COLO668 (cell line): ENCODE data around the gene ZNF709.
"Not testable (repeated sequence)": the region's sequence is repeated elsewhere in the genome, so short reads cannot be mapped to it uniquely, and the experiment has no call there.

ENCODE experiments used
- DNase-seq: peaks from one replicate; lab custom pipeline; 2025; ENCODE audit not compliant: unreplicated experiment; lab: John Stamatoyannopoulos, UW

Gene ZNF709

DNA sequence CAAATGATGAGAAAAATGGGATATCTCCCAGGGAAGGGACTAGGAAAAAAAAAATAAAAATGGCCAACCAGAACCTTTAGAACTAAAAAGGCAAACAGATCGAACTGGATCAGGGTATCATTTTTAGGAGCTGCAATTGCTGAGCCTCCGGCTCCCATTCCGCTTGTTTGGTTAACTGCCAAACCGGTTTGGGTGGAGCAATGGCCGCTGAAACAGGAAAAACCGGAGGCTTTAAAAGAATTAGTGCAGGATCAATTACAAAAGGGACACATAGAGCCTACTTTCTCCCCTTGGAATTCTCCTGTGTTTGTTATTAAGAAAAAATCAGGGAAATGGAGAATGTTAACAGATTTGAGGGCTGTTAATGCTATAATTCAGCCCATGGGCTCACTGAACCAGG, 31.1 kb downstream of the ZNF709 start:
- peak; percentile 17 for DNase-seq

DNA sequence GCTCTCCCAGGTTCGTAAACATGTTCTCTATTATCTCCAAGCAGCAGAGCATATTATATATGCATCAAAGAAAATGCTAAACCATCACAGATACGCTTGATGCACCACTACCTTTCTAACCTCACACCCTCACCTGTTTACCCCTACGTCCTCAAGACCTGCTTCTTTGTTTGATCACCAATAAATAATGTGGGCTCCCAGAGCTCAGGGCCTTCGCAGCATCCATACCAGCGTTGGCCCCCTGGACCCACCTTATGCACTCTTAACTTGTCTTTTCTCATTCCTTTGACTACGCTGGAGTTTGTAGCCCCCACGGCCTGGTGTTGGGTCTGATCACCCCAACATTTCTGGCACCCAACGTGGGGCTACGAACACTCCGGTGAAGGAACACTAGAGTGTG, 33.8 kb downstream of the ZNF709 start:
- no peak for DNase-seq

DNA sequence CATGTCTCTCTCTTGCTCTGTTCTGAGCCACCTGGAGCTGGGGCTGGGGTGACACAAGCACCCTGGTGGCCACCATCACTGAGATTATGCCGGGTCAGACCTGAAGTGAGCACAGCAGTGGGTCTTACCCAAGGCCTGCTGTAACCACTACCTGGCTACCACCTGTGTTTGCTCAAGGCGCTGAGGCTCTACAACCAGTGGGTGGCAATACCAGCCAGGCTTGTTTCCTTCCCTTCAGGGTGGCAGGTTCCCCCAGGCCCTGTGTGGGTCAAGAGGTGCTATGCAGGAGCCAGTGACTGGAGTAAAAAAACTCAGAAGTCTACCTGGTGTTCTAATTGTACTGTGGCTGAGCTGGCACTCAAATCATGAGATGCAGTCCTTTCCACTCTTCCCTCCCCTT, 35.8 kb downstream of the ZNF709 start:
- no peak for DNase-seq

DNA sequence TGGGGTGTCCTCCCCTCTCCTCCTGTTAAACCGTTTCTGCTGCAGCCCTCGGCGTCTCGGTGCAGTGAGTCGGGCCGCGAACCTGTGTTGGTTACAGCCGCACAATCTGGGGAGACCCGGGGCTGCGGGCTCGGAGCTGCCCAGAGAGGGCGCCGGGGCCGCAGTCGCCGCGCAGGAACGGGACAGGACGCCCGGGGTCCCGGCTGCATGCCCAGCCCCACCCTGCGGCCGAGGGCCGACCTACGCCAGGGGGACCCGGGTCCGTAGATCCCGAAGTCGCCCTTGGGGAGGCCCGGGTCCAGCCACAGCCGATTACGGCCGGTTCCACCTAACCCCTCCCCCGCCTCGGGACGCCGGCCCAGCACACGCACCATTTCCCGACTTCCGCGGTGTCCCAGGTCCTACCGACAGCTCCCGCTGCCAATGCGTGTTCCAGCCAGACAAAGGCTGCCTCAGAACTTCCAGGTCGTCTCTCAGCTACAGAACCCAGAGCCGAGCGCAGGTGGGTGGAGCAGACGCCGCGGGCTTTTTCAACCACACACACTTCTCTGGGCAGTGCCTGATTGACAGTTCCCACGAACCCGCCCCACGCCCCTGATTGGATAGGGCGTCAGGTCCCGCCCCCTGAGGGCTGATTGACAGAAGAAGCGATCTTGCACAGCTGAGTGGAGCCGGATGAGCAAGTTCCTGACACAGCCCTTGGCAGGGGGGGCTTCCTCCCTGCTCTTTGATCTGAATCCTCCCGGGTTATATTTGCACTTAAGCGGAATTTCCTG, 43.9 kb downstream of the ZNF709 start, which contains the start of gene ZNF443:
Gene ZNF443 (minus strand): TSS at position 481 of the 776 bp plus-strand sequence. CDS start 107 bp downstream, at position 374.
- peak; percentile 97 for DNase-seq

DNA sequence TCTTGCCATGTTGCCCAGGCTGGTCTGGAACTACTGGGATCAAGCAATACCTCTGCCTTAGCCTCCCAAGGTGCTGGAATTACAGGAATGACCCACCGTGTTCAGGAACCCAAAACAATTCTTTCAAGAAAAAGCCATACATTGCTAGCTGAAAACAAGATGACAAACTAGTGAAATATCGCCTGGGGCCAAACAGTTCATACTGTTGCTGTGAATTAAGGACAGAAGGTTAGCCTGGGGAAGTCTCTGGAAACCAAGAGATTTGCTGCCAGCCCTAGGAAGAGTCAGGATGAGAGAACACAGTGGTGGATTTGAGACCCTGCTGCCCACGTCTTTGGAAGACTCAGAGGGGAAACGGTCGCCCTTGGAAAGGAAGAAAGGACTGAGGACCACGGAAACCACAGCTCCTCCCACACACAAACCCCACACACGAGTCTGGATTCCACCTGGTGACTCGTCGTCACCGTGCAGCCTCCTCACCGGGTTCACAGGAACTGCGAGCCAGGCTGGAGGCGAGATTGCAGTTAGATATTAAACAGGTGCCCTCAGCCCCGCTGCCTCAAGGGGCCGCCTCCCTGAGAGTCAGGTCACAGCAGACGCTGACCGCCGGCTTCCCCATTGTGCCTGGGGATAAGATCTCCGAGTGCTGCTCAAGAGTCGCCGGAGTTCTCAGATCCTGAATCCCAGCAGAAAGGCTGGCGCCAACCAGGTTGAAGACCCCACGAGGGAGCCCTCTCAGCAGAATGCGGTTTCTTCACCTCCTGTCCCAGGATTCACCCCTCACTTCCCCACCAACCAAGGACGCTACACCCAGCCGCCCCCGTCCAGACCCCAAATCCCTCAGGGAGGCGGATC, 44.7 kb downstream of the ZNF709 start:
- DNase-seq = peak; percentile 25

DNA sequence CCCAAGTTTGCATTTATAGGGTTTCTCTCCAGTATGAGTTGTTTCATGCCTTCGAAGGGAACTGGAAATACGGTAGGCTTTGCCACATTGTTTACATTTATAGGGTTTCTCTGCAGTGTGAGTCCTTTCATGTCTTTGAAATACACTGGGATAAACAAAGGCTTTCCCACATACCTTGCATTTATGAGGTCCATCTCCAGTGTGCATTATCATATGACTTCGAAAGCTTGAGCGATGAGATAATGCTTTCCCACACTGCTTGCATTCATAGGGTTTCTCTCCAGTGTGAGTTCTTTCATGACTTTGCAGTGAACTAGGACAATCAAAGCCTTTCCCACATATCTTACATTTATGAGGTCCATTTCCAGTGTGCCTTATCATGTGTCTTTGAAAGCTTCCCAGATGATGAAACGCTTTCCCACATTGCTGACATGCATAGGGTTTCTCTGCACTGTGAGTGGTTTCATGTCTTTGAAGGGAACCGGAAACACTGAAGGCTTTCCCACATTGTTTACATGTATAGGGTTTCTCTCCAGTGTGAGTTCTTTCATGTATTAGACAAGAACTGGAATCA, 53.8 kb downstream of the ZNF709 start:
- DNase-seq = not testable (repeated sequence)

DNA sequence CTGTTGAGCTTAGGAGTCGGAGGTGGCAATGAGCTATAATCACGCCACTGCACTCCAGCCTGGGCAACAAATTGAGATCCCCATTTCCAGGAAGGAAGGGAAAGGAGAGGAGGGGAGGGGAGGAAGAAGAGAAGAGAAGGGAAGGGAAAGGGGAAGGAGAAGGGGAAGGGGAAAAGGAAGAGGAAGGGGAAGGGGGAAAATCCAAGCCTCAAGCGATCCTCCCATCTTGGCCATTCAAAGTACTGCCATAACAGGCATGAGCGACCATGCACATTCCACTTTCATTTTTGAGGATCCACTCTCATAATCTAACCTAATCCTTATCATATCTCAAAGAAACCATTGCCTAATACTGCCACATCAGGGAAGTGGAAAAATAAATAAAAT, 58.7 kb downstream of the ZNF709 start:
- no peak for DNase-seq

DNA sequence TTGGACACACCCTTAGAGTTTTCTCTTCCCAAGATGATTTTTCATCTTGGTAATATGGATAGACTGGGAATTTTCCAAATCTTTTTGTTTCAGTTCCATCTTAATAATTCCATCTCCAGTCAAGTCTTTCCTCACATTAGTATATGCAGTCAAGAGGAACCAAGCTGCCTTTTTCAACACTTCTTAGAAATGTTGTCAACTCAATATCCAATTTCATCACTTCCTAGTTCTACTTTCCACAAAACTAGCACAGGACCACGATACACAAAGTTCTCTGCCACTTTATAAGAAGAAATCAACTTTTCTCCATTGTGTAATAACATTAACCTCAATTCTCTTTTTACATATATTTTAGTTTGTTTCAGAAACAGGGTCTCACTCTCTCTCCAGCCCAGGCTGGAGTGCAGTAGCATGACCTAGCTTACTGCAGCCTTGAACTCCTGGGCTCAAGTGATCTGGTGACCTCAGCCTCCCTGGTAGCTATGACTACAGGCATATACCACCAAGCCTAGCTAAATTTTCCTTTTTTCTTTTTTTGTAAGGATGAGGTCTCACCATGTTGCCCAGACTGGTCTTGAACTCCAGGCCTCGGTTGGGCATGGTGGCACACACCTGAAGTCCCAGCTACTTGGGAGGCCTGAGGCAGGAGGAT, 59.3 kb downstream of the ZNF709 start:
- no peak for DNase-seq

DNA sequence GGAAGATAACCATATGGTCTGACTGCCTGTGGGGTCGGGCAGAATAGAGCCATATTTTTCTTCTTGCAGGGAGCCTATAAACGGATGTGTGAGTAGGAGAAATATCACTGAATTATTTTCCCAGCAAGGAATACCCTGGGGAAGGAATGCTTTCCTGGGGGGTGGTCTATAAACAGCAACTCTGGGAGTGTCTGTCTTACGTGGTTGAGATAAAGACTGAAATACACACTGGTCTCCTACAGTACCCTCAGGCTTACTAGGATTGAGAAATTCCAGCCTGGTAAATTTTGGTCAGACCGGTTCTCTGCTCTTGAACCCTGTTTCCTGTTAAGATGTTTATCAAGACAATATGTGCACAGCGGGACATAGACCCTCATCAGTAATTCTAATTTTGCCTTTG, 67.3 kb downstream of the ZNF709 start:
- DNase-seq = not testable (repeated sequence)

DNA sequence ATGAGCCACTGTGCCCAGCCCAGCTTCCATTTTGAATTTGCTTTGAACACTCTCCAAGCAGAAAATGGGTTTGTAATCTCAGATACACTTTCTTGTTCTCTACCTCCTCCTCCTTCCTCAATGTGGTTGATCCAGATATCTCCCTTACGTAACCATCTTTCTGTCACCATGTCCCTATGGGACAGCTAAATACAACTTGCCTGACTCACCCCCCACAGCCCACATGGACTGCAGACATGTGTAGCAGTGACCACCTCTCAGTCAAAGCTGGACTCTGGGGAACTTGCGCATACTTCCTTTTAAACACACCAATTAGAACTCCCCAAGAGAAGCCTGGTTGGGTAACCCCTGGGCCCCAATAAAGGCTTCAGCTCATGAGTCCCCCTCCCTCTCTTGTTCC, 72.7 kb downstream of the ZNF709 start:
- no peak for DNase-seq
